Upper lobe of left lung (tissue), 6 donors: ENCODE results near the gene ABHD12. TPM values are rescaled to one million over a fixed set of nuclear protein-coding genes. Genes with fewer than 3 reads are reported as not detected.
"Not testable (repeated sequence)": the region's sequence is repeated elsewhere in the genome, so short reads cannot be mapped to it uniquely, and the experiment has no call there.

Experiments
- ATAC-seq, 2 donors: fragments of 200-7000 bp; cut with Tn5 transposase; one replicate each; pipeline ENCODE4 v1.9.1; 2022; ENCODE audit warnings: mild to moderate bottlenecking in 2 of 2, moderate library complexity in 2 of 2; ENCODE audit not compliant: low FRiP score in 2 of 2
- DNase-seq, 2 donors: peaks; one replicate each; pipeline ENCODE4 v3.0.0-alpha.2; 2019 to 2020
- H3K27ac ChIP-seq, 4 donors: fragments of 200-600 bp; sonication (generic); one replicate each; pipeline ENCODE4 v1.5.1; 2016 to 2019
- H3K27me3 ChIP-seq, 4 donors: fragments of 200-600 bp; sonication (generic); one replicate each; pipeline ENCODE4 v1.5.1; 2017 to 2019
- H3K36me3 ChIP-seq, 4 donors: fragments of 200-600 bp; sonication (generic); one replicate each; pipeline ENCODE4 v1.5.1; 2016 to 2019
- H3K4me1 ChIP-seq, 4 donors: fragments of 200-600 bp; sonication (generic); one replicate each; pipeline ENCODE4 v1.5.1; 2018 to 2019
- H3K4me3 ChIP-seq, 4 donors: fragments of 200-600 bp; sonication (generic); one replicate each; pipeline ENCODE4 v1.5.1; 2017 to 2019; ENCODE audit warnings: mild to moderate bottlenecking in 2 of 4, moderate library complexity in 1 of 4
- H3K9me3 ChIP-seq, 4 donors: fragments of 200-600 bp; sonication (generic); one replicate each; pipeline ENCODE4 v1.5.1; 2018 to 2019
- EP300 ChIP-seq, 4 donors: sonication (generic); formaldehyde crosslinking; IDR thresholded peaks; one replicate each; pipeline ENCODE4 v1.5.1; 2017; ENCODE audit warnings: antibody characterized with exemption in 4 of 4, control low read depth in 2 of 4
- POLR2A ChIP-seq, 4 donors: fragments of 450-650 bp; IDR thresholded peaks; one replicate each; pipeline ENCODE4 v1.5.1; 2016 to 2017; ENCODE audit warnings: antibody characterized with exemption in 4 of 4, mild to moderate bottlenecking in 2 of 4
- POLR2AphosphoS5 ChIP-seq, 2 donors: sonication (generic); formaldehyde crosslinking; IDR thresholded peaks; one replicate each; pipeline ENCODE4 v1.5.1; 2017; ENCODE audit warnings: antibody characterized with exemption in 2 of 2
- WGBS, 2 donors: methylation state at CpG; one replicate each; pipeline ENCODE4 v1.1.5; 2017 to 2018; 5-methylcytosine and 5-hydroxymethylcytosine counted together
- total RNA-seq, 6 donors: library from RNA; depleted of rRNA in 4 of 6; stranded (reverse); fragments of >200 nt in 4 of 6; gene quantifications; one replicate each; pipeline versions ENCODE4 v1.1.0 to v1.2.1, GENCODE V29; 2016 to 2021
- TF ChIP-seq, protein P1 (sequence below), 6 experiments: fragments of 450-650 bp in 4 of 6; fragments of 200-600 bp in 2 of 6; sonication (generic) in 2 of 6; IDR thresholded peaks; one replicate each; pipeline ENCODE4 v1.5.1; 2016 to 2019; ENCODE audit warnings: antibody characterized with exemption in 6 of 6
- donor health status: DM: no; HTN: no; CAD: no; lungs with moderate emphysema.
- donor health status: DM: no; HTN: yes; CAD: no; lungs with severe emphysema.

Gene ABHD12
- total RNA-seq, 6 donors from 2014 or later, result 38.3 to 132 (median 74.5) TPM

DNA sequence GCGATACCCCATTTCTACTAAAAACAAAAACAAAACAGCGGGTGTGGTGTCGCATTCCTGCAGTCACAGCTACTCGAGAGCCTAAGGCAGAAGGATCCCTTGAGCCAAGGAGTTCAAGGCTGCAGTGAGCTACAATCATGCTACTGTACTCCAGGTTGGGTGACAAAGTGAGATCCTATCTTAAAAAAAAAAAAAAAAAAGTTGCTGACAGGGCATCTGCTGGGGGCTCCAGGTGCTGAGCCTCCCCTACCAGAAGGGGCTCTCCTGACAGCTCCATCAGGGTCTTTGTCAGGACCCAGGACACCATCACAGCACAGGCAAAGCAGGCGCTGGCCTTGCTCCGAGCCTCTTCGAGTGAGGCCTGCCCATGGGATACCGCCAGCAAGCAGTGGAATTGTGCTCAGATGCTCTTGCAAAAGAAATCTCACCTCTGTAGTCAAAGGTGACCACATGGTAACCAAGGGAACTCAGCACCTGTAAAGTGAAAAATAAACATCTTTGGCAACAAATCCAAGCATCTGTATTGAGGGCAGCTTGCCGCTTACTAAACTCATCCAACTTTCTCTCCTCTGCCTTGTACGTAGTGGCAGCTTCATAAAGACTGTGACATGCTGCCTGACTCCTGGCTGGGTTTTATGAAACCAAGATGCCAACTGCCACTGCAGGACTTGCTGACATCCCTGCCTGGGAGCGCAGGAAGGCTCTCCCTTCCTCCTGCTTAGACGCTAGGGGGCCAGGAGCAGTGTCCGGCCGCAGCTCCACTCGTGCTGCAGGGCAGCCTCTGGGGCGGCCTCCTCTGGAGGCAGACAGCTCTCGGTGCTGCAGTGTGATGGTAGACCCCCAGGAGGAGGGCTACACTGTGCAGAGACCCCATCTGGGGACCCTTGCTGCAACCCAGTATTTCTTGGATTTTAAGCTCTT lies 75.9 kb downstream of the ABHD12 start:
- ATAC-seq (no peak), DNase-seq (peak in 1 of 2 donors; percentile 20)
- Histone ChIP-seq H3K4me3 (no peak overlapping the region), H3K9me3 (no peaks in the 10 kb centered on the region), H3K27me3 (no peaks in the 10 kb centered on the region), H3K4me1 (peaks cover 14 to 24% (median 17%) of the 10 kb centered on the region in 4 donors), H3K27ac (no peak overlapping the region), H3K36me3 (peaks cover 0 to 10% (median 2%) of the 10 kb centered on the region in 4 donors)
- no peak for TF ChIP-seq POLR2A (IDR thresholded peaks at IDR 0.05)
- no peak for TF ChIP-seq EP300 (IDR thresholded peaks at IDR 0.05)
- TF ChIP-seq, protein P1, sequence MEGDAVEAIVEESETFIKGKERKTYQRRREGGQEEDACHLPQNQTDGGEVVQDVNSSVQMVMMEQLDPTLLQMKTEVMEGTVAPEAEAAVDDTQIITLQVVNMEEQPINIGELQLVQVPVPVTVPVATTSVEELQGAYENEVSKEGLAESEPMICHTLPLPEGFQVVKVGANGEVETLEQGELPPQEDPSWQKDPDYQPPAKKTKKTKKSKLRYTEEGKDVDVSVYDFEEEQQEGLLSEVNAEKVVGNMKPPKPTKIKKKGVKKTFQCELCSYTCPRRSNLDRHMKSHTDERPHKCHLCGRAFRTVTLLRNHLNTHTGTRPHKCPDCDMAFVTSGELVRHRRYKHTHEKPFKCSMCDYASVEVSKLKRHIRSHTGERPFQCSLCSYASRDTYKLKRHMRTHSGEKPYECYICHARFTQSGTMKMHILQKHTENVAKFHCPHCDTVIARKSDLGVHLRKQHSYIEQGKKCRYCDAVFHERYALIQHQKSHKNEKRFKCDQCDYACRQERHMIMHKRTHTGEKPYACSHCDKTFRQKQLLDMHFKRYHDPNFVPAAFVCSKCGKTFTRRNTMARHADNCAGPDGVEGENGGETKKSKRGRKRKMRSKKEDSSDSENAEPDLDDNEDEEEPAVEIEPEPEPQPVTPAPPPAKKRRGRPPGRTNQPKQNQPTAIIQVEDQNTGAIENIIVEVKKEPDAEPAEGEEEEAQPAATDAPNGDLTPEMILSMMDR (IDR thresholded peaks at IDR 0.05), result no peak
- TF ChIP-seq POLR2AphosphoS5 (IDR thresholded peaks at IDR 0.05), result no peak
- 87 to 96% methylated on average over 15 to 17 of the region's 17 CpGs for WGBS, 2 donors

DNA sequence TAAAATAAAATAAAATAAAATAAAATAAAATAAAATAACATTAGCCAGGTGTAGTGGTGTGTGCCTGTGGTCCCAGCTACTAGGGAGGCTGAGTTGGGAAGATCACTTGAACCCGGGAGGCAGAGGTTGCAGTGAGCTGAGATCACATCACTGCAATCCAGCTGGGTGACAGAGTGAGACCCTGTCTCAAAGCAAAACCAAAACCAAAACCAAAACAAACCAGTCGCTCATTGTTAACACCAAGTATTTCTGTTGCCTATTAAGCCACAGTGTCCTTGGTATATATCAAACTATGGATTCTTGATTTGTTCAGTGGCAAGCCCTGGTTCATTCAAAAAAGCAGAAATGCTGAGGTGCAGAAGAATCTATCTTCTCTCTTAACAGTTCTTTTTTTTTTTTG lies 77.0 kb downstream of the ABHD12 start:
- peaks cover 14 to 25% (median 17%) of the 10 kb centered on the region in 4 donors for H3K4me1 ChIP-seq
- no peaks in the 10 kb centered on the region for H3K27me3 ChIP-seq
- no peaks in the 10 kb centered on the region for H3K9me3 ChIP-seq
- H3K36me3 ChIP-seq, result peaks cover 0 to 11% (median 2%) of the 10 kb centered on the region in 4 donors
- ATAC-seq, result no peak
- WGBS, 2 donors, result 63 to 73% methylated on average over 2 of the region's 2 CpGs
- no peak for DNase-seq
- H3K4me3 ChIP-seq, result no peak overlapping the region
- H3K27ac ChIP-seq, result no peak overlapping the region
- TF ChIP-seq POLR2A (IDR thresholded peaks at IDR 0.05) (no peak), POLR2AphosphoS5 (IDR thresholded peaks at IDR 0.05) (no peak), EP300 (IDR thresholded peaks at IDR 0.05) (no peak)
- TF ChIP-seq, protein P1 (IDR thresholded peaks at IDR 0.05), result no peak

DNA sequence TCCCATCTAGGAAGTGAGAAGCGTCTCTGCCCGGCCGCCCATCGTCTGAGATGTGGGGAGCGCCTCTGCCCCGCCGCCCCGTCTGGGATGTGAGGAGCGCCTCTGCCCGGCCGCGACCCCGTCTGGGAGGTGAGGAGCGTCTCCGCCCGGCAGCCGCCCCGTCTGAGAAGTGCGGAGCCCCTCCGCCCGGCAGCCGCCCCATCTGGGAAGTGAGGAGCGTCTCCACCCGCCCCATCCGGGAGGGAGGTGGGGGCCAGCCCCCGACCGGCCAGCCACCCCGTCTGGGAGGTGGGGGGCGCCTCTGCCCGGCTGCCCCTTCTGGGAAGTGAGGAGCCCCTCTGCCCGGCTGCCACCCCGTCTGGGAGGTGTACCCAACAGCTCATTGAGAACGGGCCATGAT lies 77.9 kb downstream of the ABHD12 start:
- peak in 1 of 2 donors; percentile 77 for DNase-seq
- 100% methylated on average over 25 of the region's 33 CpGs; no CpG with 5 or more reads in 1 of the 2 donors for WGBS, 2 donors
- H3K27me3 ChIP-seq, ATAC-seq, H3K4me3 ChIP-seq, H3K9me3 ChIP-seq, H3K27ac ChIP-seq: not testable (repeated sequence)
- Histone ChIP-seq H3K4me1 (peaks cover 14 to 25% (median 17%) of the 10 kb centered on the region in 4 donors), H3K36me3 (peaks cover 0 to 18% (median 4%) of the 10 kb centered on the region in 4 donors)

DNA sequence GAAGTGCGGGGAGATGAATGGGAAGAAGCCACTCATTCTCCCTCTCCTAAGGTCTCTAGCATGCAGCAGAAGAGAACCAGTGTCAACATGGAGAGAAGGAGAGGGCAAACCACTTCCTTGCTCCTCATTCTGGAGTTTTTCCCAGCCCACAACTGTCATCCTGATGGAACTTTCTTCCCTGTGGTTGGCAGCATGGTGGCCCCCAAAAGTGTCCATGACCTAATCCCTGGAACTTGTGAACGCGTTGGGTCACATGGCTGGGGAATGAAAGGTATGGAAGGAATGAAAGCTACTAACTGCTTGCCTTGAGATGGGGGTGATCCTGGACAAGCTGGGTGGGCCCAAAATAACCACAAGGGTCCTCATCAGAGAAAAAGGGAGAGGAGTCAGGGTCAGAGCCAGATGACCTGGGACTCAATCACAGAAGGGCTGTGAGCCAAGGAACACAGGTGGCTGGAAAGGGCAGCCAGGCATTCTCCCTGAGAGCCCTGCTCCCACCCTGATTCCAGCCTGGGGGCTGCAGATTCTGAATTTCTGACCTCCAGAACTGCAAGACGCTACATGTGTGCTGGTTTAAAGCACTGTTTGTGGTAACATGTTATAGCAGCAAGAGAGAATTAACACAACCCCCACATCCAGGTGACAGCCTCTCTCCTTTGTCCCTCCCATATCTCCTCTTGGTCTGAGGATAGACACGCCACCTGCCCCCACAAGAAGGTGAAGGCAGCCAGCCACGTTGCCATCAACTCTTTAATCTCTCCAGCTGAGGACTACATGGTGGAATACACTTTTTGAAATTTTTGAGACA lies 79.5 kb downstream of the ABHD12 start:
- H3K4me3 ChIP-seq, result peak overlapping the region in 2 of 4 donors; percentile 13 to 15
- 67 to 71% methylated on average over 6 of the region's 6 CpGs for WGBS, 2 donors
- peak in 1 of 2 donors; percentile 18 for DNase-seq
- peaks cover 0 to 16% (median 7%) of the 10 kb centered on the region in 4 donors for H3K36me3 ChIP-seq
- no peaks in the 10 kb centered on the region for H3K27me3 ChIP-seq
- H3K27ac ChIP-seq, result peak overlapping the region; percentile 50 to 81 (median 70)
- ATAC-seq, result peak in 1 of 2 donors; percentile 2
- H3K9me3 ChIP-seq, result no peaks in the 10 kb centered on the region
- peaks cover 14 to 25% (median 17%) of the 10 kb centered on the region in 4 donors for H3K4me1 ChIP-seq
- TF ChIP-seq EP300 (IDR thresholded peaks at IDR 0.05) (no peak), POLR2AphosphoS5 (IDR thresholded peaks at IDR 0.05) (no peak), POLR2A (IDR thresholded peaks at IDR 0.05) (no peak)
- TF ChIP-seq, protein P1 (IDR thresholded peaks at IDR 0.05), result no peak
